HCT116 (cell line): ENCODE results near the gene ZFHX2. TPM values are rescaled to one million over a fixed set of nuclear protein-coding genes. Genes with fewer than 3 reads are reported as not detected.

ENCODE experiments used
- ATAC-seq: fragments of 200-7000 bp; cut with Tn5 transposase; 2 replicates; pipeline ENCODE4 v1.9.1; 2020; ENCODE audit warnings: mild to moderate bottlenecking, moderate library complexity
- BruUV-seq: library from RNA; stranded (reverse); fragments of 400-500 nt; replicated peaks from 2 replicates; lab custom pipeline; 2021; lab: Mats Ljungman, UMichigan
- CTCF ChIA-PET: fragments of 300-600 bp; sonication (Branson Sonifier 250); formaldehyde crosslinking; loops from one replicate; lab custom pipeline; 2021; ENCODE audit warnings: antibody characterized with exemption; lab: Charles Lee
- POLR2A ChIA-PET: fragments of 300-600, 350-600 bp; sonication (Branson Sonifier 250); formaldehyde crosslinking; loops from one replicate; lab custom pipeline; 2021; ENCODE audit warnings: antibody characterized with exemption; lab: Charles Lee
- RAD21 ChIA-PET, 2 experiments: fragments of 300-600 bp; sonication (Branson Sonifier 250); formaldehyde crosslinking; loops; one replicate each; lab custom pipeline; 2023; ENCODE audit warnings: low total read pairs in 2 of 2; ENCODE audit not compliant: uncharacterized antibody in 2 of 2, unreplicated experiment in 2 of 2, low non-redundant PET in 1 of 2; lab: Charles Lee
- DNase-seq: peaks from one replicate; pipeline ENCODE4 v3.0.0-alpha.2; 2010; ENCODE audit warnings: low read depth, low spot score
- H2AFZ ChIP-seq: fragments of 200-600 bp; shearing (Covaris generic), sonication (generic); 2 replicates; pipeline ENCODE4 v1.6.1; 2017; ENCODE audit warnings: low read depth, mixed run types, mixed read lengths, antibody characterized with exemption, low read length; ENCODE audit not compliant: poor library complexity, severe bottlenecking
- H3K27ac ChIP-seq: 2 replicates; pipeline ENCODE4 v1.5.1; 2012; ENCODE audit warnings: low read depth, low read length
- H3K27me3 ChIP-seq: fragments of 200-600 bp; sonication (generic); 2 replicates; pipeline ENCODE4 v1.6.1; 2016; ENCODE audit warnings: mixed run types, low read length, mixed read lengths; ENCODE audit not compliant: insufficient read depth
- H3K36me3 ChIP-seq, 2 experiments: fragments of 200-500 bp in 1 of 2; fragments of 200-600 bp in 1 of 2; sonication (Bioruptor generic) in 1 of 2; sonication (generic) in 1 of 2; 2 replicates each; pipeline versions ENCODE4 v1.5.1 to v1.6.1; 2014 to 2016; ENCODE audit warnings: low read length in 2 of 2, inconsistent platforms in 1 of 2, mixed read lengths in 1 of 2, mixed run types in 1 of 2; ENCODE audit not compliant: insufficient read depth in 2 of 2, control insufficient read depth in 1 of 2
- H3K4me1 ChIP-seq, 2 experiments: fragments of 200-600 bp in 1 of 2; sonication (generic) in 1 of 2; 2 replicates each; pipeline versions ENCODE4 v1.5.1 to v1.6.1; 2012 to 2017; ENCODE audit warnings: low read length in 2 of 2, inconsistent platforms in 1 of 2, mild to moderate bottlenecking in 1 of 2, mixed read lengths in 1 of 2, mixed run types in 1 of 2, moderate library complexity in 1 of 2; ENCODE audit not compliant: insufficient read depth in 2 of 2, control insufficient read depth in 1 of 2
- H3K4me2 ChIP-seq: fragments of 200-600 bp; sonication (generic); 2 replicates; pipeline ENCODE4 v1.6.1; 2017; ENCODE audit warnings: mixed run types, low read length, mixed read lengths
- H3K4me3 ChIP-seq, 2 experiments: fragments of 200-600 bp in 1 of 2; sonication (generic) in 1 of 2; replicated peaks in 1 of 2; 2 replicates each; pipeline ENCODE4 v1.5.1; 2011 to 2016; ENCODE audit warnings: low read length in 2 of 2, control low read depth in 1 of 2, low read depth in 1 of 2, mild to moderate bottlenecking in 1 of 2, mixed read lengths in 1 of 2, mixed run types in 1 of 2
- H3K79me2 ChIP-seq: fragments of 200-600 bp; sonication (generic); 2 replicates; pipeline ENCODE4 v1.6.1; 2017; ENCODE audit warnings: mild to moderate bottlenecking, mixed run types, low read length, moderate library complexity, mixed read lengths; ENCODE audit not compliant: insufficient read depth
- H3K9ac ChIP-seq: fragments of 200-600 bp; sonication (generic); 2 replicates; pipeline ENCODE4 v1.6.1; 2016; ENCODE audit warnings: low read length, mixed read lengths
- H3K9me2 ChIP-seq: fragments of 200-600 bp; sonication (generic), shearing (Covaris generic); 2 replicates; pipeline ENCODE4 v1.6.1; 2017; ENCODE audit warnings: mixed run types, mild to moderate bottlenecking, moderate library complexity; ENCODE audit not compliant: insufficient read depth
- H3K9me3 ChIP-seq, 2 experiments: fragments of 200-500 bp in 1 of 2; fragments of 200-600 bp in 1 of 2; sonication (Bioruptor generic) in 1 of 2; sonication (generic) in 1 of 2; 2 replicates each; pipeline ENCODE4 v1.6.1; 2014 to 2017; ENCODE audit warnings: low read length in 2 of 2, mixed read lengths in 2 of 2, inconsistent platforms in 1 of 2, low read depth in 1 of 2, mild to moderate bottlenecking in 1 of 2, mixed run types in 1 of 2, moderate library complexity in 1 of 2; ENCODE audit not compliant: control insufficient read depth in 1 of 2, insufficient read depth in 1 of 2
- H4K20me1 ChIP-seq: fragments of 200-600 bp; sonication (generic), shearing (Covaris generic); 2 replicates; pipeline ENCODE4 v1.6.1; 2017; ENCODE audit warnings: mixed run types, mild to moderate bottlenecking, moderate library complexity; ENCODE audit not compliant: insufficient read depth
- CBX3 ChIP-seq: IDR thresholded peaks from 2 replicates; pipeline ENCODE4 v1.6.1; 2012; ENCODE audit warnings: low read depth
- CEBPB ChIP-seq: IDR thresholded peaks from 2 replicates; pipeline ENCODE4 v1.6.1; 2012; ENCODE audit warnings: low read depth
- EGR1 ChIP-seq: IDR thresholded peaks from 2 replicates; pipeline ENCODE4 v1.6.1; 2012; ENCODE audit warnings: low read depth
- ELF1 ChIP-seq: IDR thresholded peaks from 2 replicates; pipeline ENCODE4 v1.6.1; 2012; ENCODE audit warnings: low read depth, borderline replicate concordance
- POLR2AphosphoS5 ChIP-seq: IDR thresholded peaks from 2 replicates; pipeline ENCODE4 v1.6.1; 2011; ENCODE audit warnings: mild to moderate bottlenecking, low read depth, low read length, moderate library complexity
- RAD21 ChIP-seq: IDR thresholded peaks from 2 replicates; pipeline ENCODE4 v1.6.1; 2012; ENCODE audit warnings: low read depth, mild to moderate bottlenecking
- SIN3A ChIP-seq: IDR thresholded peaks from 2 replicates; pipeline ENCODE4 v1.6.1; 2012; ENCODE audit warnings: low read depth
- YY1 ChIP-seq: IDR thresholded peaks from 2 replicates; pipeline ENCODE4 v1.6.1; 2011; ENCODE audit warnings: low read length, low read depth, moderate library complexity, mild to moderate bottlenecking; ENCODE audit not compliant: insufficient replicate concordance; ENCODE audit errors: extremely low read depth
- ZFX ChIP-seq: fragments of 450-650 bp; IDR thresholded peaks from 2 replicates; pipeline ENCODE4 v1.6.1; 2017
- ZNF274 ChIP-seq: fragments of 200-500 bp; sonication (Bioruptor generic); IDR thresholded peaks from 2 replicates; pipeline ENCODE4 v1.6.1; 2014; ENCODE audit warnings: mild to moderate bottlenecking, low read depth, low read length, inconsistent platforms
- intact Hi-C: fragments of 100-400 bp; cut with micrococcal nuclease; formaldehyde crosslinking; loops from 2 replicates; pipeline ENCODE4 v1.10.0; 2022
- total RNA-seq: library from RNA; stranded (reverse); gene quantifications from one replicate; pipeline ENCODE4 v1.2.1, GENCODE V29; 2021; ENCODE audit not compliant: unreplicated experiment
- TF ChIP-seq, protein P1 (sequence below), 3 experiments: fragments of 200-600 bp in 1 of 3; sonication (generic) in 1 of 3; IDR thresholded peaks in 2 of 3; conservative IDR thresholded peaks in 1 of 3; 2 replicates each; pipeline ENCODE4 v1.5.1; 2012 to 2017; ENCODE audit warnings: low read depth in 2 of 3, low read length in 2 of 3, antibody characterized with exemption in 1 of 3, borderline replicate concordance in 1 of 3, control low read depth in 1 of 3, mild to moderate bottlenecking in 1 of 3, mixed read lengths in 1 of 3, mixed run types in 1 of 3, moderate library complexity in 1 of 3; ENCODE audit not compliant: insufficient read depth in 1 of 3
- TF ChIP-seq, protein P2 (sequence below): IDR thresholded peaks from 2 replicates; pipeline ENCODE4 v1.6.1; 2012
- TF ChIP-seq, protein P3 (sequence below): IDR thresholded peaks from 2 replicates; pipeline ENCODE4 v1.6.1; 2011; ENCODE audit warnings: mild to moderate bottlenecking, low read length, moderate library complexity; ENCODE audit not compliant: insufficient replicate concordance; ENCODE audit errors: extremely low read depth

Gene ZFHX2
- total RNA-seq, 1 experiment from 2014 or later, result 3.6 TPM

DNA sequence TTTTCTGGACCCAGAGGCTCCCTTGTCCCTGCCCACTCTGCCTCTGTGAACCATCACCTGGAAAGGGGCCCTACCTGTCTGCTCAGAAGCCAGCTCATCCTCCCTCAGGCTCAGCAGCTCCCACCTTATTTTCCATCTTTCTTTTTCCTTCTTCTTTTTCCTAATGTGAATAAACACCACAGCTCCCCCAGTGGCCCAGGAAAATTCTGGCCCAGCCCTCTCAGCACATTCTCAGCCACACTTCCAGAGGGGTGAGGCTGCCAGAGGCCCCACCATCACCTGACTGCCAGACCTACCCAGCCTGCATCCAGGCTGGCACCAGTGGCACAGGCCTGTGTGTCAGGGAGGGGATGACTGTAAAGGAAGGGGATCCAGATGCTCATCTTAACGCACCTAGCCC, 23.0 kb downstream of the ZFHX2 start:
- ATAC-seq, result peak; percentile 80
- no peak for DNase-seq
- Histone ChIP-seq H3K27ac (no peak overlapping the region), H3K79me2 (no peaks in the 10 kb centered on the region), H3K27me3 (no peaks in the 10 kb centered on the region), H3K4me1 (no peaks in the 10 kb centered on the region), H3K4me3 (no peak overlapping the region), H3K9me2 (no peaks in the 10 kb centered on the region), H3K4me2 (no peak overlapping the region), H3K9ac (no peak overlapping the region), H2AFZ (no peak overlapping the region), H3K36me3 (no peaks in the 10 kb centered on the region; a peak in 1 of 4 replicates), H3K9me3 (no peaks in the 10 kb centered on the region), H4K20me1 (no peaks in the 10 kb centered on the region)
- ChIA-PET RAD21 (no interaction called here), POLR2A (no interaction called here), CTCF (interaction anchor here (0.7 to 1.6 kb wide), 5 partner anchors 10 to 28 kb away, joined by 3 to 5 read pairs (median 4); no protein-coding TSS in a partner anchor)
- TF ChIP-seq SIN3A, result no peak
- TF ChIP-seq CEBPB, result no peak
- TF ChIP-seq, protein P1, sequence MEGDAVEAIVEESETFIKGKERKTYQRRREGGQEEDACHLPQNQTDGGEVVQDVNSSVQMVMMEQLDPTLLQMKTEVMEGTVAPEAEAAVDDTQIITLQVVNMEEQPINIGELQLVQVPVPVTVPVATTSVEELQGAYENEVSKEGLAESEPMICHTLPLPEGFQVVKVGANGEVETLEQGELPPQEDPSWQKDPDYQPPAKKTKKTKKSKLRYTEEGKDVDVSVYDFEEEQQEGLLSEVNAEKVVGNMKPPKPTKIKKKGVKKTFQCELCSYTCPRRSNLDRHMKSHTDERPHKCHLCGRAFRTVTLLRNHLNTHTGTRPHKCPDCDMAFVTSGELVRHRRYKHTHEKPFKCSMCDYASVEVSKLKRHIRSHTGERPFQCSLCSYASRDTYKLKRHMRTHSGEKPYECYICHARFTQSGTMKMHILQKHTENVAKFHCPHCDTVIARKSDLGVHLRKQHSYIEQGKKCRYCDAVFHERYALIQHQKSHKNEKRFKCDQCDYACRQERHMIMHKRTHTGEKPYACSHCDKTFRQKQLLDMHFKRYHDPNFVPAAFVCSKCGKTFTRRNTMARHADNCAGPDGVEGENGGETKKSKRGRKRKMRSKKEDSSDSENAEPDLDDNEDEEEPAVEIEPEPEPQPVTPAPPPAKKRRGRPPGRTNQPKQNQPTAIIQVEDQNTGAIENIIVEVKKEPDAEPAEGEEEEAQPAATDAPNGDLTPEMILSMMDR (IDR thresholded peaks at IDR 0.05 in 2 of 3, conservative IDR thresholded peaks at IDR 0.05 in 1 of 3; ENCODE audit: borderline replicate concordance in 1 of 3, insufficient read depth in 1 of 3, low read depth in 2 of 3, low read length in 2 of 3), result peak in 2 of 3 experiments; percentile 28 to 47; a peak in 3 of 6 replicates
- TF ChIP-seq ELF1, result no peak
- BruUV-seq, result no TSS peak
- intact Hi-C loops, result no loop called here

DNA sequence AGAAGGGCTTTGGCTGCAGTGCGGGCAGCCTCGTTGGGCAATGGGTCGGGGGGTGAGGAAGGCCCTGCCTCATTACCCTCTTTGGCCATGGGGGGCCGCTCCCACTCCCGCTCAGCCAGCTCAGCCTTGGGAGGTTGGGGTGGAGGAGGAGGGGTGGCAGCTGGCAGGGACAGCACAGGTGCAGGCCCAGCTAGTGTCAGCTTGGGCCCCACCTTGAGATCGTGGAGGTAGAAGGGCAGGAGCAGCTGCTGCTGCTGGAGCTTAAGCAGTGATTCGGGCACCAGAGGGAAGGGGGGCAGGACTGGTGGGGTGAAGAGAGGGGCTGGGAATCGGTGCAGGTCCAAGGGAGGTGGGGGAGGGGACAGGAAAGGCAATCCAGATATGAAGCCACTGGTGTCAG, 26.0 kb downstream of the ZFHX2 start:
- Histone ChIP-seq H3K9ac (no peak overlapping the region), H3K27ac (no peak overlapping the region), H3K36me3 (no peaks in the 10 kb centered on the region), H3K4me2 (no peak overlapping the region), H3K4me3 (no peak overlapping the region), H3K9me3 (no peaks in the 10 kb centered on the region), H3K9me2 (no peaks in the 10 kb centered on the region), H3K27me3 (no peaks in the 10 kb centered on the region), H3K79me2 (no peaks in the 10 kb centered on the region), H2AFZ (no peak overlapping the region), H4K20me1 (no peaks in the 10 kb centered on the region), H3K4me1 (no peaks in the 10 kb centered on the region)
- CTCF ChIA-PET, result no interaction called here
- intact Hi-C loops, result no loop called here
- POLR2A ChIA-PET, result no interaction called here
- no peak for TF ChIP-seq POLR2AphosphoS5
- no peak for TF ChIP-seq ZNF274
- no peak for TF ChIP-seq EGR1
- no peak for TF ChIP-seq ZFX
- TF ChIP-seq, protein P2, sequence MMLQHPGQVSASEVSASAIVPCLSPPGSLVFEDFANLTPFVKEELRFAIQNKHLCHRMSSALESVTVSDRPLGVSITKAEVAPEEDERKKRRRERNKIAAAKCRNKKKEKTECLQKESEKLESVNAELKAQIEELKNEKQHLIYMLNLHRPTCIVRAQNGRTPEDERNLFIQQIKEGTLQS, result no peak
- no peak for TF ChIP-seq CBX3
- TF ChIP-seq, protein P3, sequence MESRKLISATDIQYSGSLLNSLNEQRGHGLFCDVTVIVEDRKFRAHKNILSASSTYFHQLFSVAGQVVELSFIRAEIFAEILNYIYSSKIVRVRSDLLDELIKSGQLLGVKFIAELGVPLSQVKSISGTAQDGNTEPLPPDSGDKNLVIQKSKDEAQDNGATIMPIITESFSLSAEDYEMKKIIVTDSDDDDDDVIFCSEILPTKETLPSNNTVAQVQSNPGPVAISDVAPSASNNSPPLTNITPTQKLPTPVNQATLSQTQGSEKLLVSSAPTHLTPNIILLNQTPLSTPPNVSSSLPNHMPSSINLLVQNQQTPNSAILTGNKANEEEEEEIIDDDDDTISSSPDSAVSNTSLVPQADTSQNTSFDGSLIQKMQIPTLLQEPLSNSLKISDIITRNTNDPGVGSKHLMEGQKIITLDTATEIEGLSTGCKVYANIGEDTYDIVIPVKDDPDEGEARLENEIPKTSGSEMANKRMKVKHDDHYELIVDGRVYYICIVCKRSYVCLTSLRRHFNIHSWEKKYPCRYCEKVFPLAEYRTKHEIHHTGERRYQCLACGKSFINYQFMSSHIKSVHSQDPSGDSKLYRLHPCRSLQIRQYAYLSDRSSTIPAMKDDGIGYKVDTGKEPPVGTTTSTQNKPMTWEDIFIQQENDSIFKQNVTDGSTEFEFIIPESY, result no peak
- TF ChIP-seq RAD21, result no peak
- TF ChIP-seq YY1, result no peak
- TF ChIP-seq CEBPB, result no peak
- TF ChIP-seq, protein P1 (IDR thresholded peaks at IDR 0.05 in 2 of 3, conservative IDR thresholded peaks at IDR 0.05 in 1 of 3; ENCODE audit: borderline replicate concordance in 1 of 3, insufficient read depth in 1 of 3, low read depth in 2 of 3, low read length in 2 of 3), result no peak
- RAD21 ChIA-PET, result no interaction called here
- DNase-seq (no peak), ATAC-seq (no peak)
- no TSS peak for BruUV-seq
